Activated naive CD4-positive, alpha-beta T cell treated with anti-CD3 and anti-CD28 coated beads for 36 hours (primary cell): Measurements from ENCODE around the gene OTOG. TPM values are rescaled to one million over a fixed set of nuclear protein-coding genes. Genes with fewer than 3 reads are reported as not detected.

Experiments used
- CTCF ChIA-PET: fragments of 350-600 bp; sonication (Branson Sonifier 250); formaldehyde crosslinking; loops from one replicate; lab custom pipeline; 2021; ENCODE audit warnings: antibody characterized with exemption; lab: Charles Lee
- DNase-seq: peaks from one replicate; pipeline ENCODE4 v3.0.0-alpha.2; 2020
- H3K27ac Mint-ChIP-seq: one replicate; pipeline ENCODE4 v1.8.0; 2021; ENCODE audit warnings: mild to moderate bottlenecking, mixed read lengths
- H3K27me3 Mint-ChIP-seq: one replicate; pipeline ENCODE4 v1.8.0; 2021; ENCODE audit warnings: low read depth, mixed read lengths
- H3K36me3 Mint-ChIP-seq: one replicate; pipeline ENCODE4 v1.8.0; 2021; ENCODE audit warnings: low read depth, mixed read lengths
- H3K4me1 Mint-ChIP-seq: one replicate; pipeline ENCODE4 v1.8.0; 2021; ENCODE audit warnings: low read depth, mixed read lengths
- H3K4me3 Mint-ChIP-seq: one replicate; pipeline ENCODE4 v1.8.0; 2021; ENCODE audit warnings: mild to moderate bottlenecking, moderate library complexity, mixed read lengths
- H3K9me3 Mint-ChIP-seq: one replicate; pipeline ENCODE4 v1.8.0; 2021; ENCODE audit warnings: mixed read lengths
- intact Hi-C: fragments of 100-400 bp; cut with micrococcal nuclease; formaldehyde crosslinking; loops from one replicate; pipeline ENCODE4 v1.15.1; 2023
- total RNA-seq, 2 experiments: library from RNA; stranded (reverse); gene quantifications; one replicate each; pipeline ENCODE4 v1.2.3, GENCODE V29; 2021

OTOG gene
- total RNA-seq, 2 experiments from 2014 or later = not detected

GRCh38 chr11:17519061-17519885 lies 27.8 kb upstream of the OTOG start:
- intact Hi-C loops = no loop called here
- no peaks in the 10 kb centered on the region for H3K36me3 Mint-ChIP-seq
- no peak for DNase-seq
- H3K4me3 Mint-ChIP-seq = no peak overlapping the region
- no peaks in the 10 kb centered on the region for H3K27me3 Mint-ChIP-seq
- H3K27ac Mint-ChIP-seq = no peak overlapping the region
- CTCF ChIA-PET = interaction anchor here (1.1 to 4.2 kb wide), 3 partner anchors 9 to 135 kb away, joined by 3 to 34 read pairs (median 6); no protein-coding TSS in a partner anchor
- H3K9me3 Mint-ChIP-seq = no peaks in the 10 kb centered on the region
- H3K4me1 Mint-ChIP-seq = no peaks in the 10 kb centered on the region

GRCh38 chr11:17521106-17521900 lies 25.8 kb upstream of the OTOG start:
- intact Hi-C loops = no loop called here
- CTCF ChIA-PET = interaction anchor here (1.0 kb wide), 1 partner anchor 312 kb away, joined by 3 read pairs; no protein-coding TSS in a partner anchor
- no peak for DNase-seq

GRCh38 chr11:17522655-17523054 lies 24.4 kb upstream of the OTOG start:
- CTCF ChIA-PET = interaction anchor here (1.3 to 1.6 kb wide), 2 partner anchors 139 to 293 kb away, joined by 3 to 5 read pairs; no protein-coding TSS in a partner anchor
- Mint-ChIP-seq H3K9me3 (no peaks in the 10 kb centered on the region), H3K4me3 (no peak overlapping the region), H3K36me3 (no peaks in the 10 kb centered on the region), H3K27ac (no peak overlapping the region), H3K4me1 (no peaks in the 10 kb centered on the region), H3K27me3 (no peaks in the 10 kb centered on the region)
- intact Hi-C loops = no loop called here
- no peak for DNase-seq

More at GRCh38 chr11:17521106-17521900, 25.8 kb upstream of the OTOG start:
- H3K36me3 Mint-ChIP-seq = no peaks in the 10 kb centered on the region
- no peaks in the 10 kb centered on the region for H3K27me3 Mint-ChIP-seq
- no peaks in the 10 kb centered on the region for H3K4me1 Mint-ChIP-seq
- no peaks in the 10 kb centered on the region for H3K9me3 Mint-ChIP-seq
- no peak overlapping the region for H3K4me3 Mint-ChIP-seq
- no peak overlapping the region for H3K27ac Mint-ChIP-seq

- Mint-ChIP-seq H3K27me3 (no peaks in the 10 kb centered on the region), H3K9me3 (no peaks in the 10 kb centered on the region), H3K4me3 (no peak overlapping the region), H3K36me3 (no peaks in the 10 kb centered on the region), H3K4me1 (no peaks in the 10 kb centered on the region), H3K27ac (no peak overlapping the region)
- CTCF ChIA-PET = interaction anchor here (1.2 to 1.6 kb wide), 2 partner anchors 140 to 143 kb away, joined by 3 to 5 read pairs; no protein-coding TSS in a partner anchor
- no peak for DNase-seq
- intact Hi-C loops = no loop called here
These were observed 22.8 kb upstream of the OTOG start for GRCh38 chr11:17524221-17524620.

- no peaks in the 10 kb centered on the region for H3K27me3 Mint-ChIP-seq
- intact Hi-C loops = no loop called here
These were observed 21.5 kb upstream of the OTOG start for GRCh38 chr11:17525570-17525969.

GRCh38 chr11:17526326-17526725 lies 20.7 kb upstream of the OTOG start:
- H3K27ac Mint-ChIP-seq = no peak overlapping the region
- CTCF ChIA-PET = interaction anchor here (0.7 to 0.9 kb wide), 2 partner anchors 136 to 142 kb away, joined by 3 to 6 read pairs; no protein-coding TSS in a partner anchor
- no peak overlapping the region for H3K4me3 Mint-ChIP-seq
- no peaks in the 10 kb centered on the region for H3K4me1 Mint-ChIP-seq
- H3K27me3 Mint-ChIP-seq = no peaks in the 10 kb centered on the region
- intact Hi-C loops = no loop called here
- no peak for DNase-seq
- H3K9me3 Mint-ChIP-seq = no peaks in the 10 kb centered on the region
- no peaks in the 10 kb centered on the region for H3K36me3 Mint-ChIP-seq

More at GRCh38 chr11:17525570-17525969, 21.5 kb upstream of the OTOG start:
- H3K36me3 Mint-ChIP-seq = no peaks in the 10 kb centered on the region
- H3K4me3 Mint-ChIP-seq = no peak overlapping the region
- no peak overlapping the region for H3K27ac Mint-ChIP-seq
- no peak for DNase-seq
- CTCF ChIA-PET = interaction anchor here (0.7 kb wide), 1 partner anchor 141 kb away, joined by 6 read pairs; no protein-coding TSS in a partner anchor
- H3K4me1 Mint-ChIP-seq = no peaks in the 10 kb centered on the region
- H3K9me3 Mint-ChIP-seq = no peaks in the 10 kb centered on the region

GRCh38 chr11:17526931-17527627 lies 20.0 kb upstream of the OTOG start:
- Mint-ChIP-seq H3K27me3 (no peaks in the 10 kb centered on the region), H3K9me3 (no peaks in the 10 kb centered on the region), H3K36me3 (no peaks in the 10 kb centered on the region), H3K4me1 (no peaks in the 10 kb centered on the region), H3K27ac (no peak overlapping the region), H3K4me3 (no peak overlapping the region)
- CTCF ChIA-PET = interaction anchor here (0.6 to 3.5 kb wide), 18 partner anchors 9 to 707 kb away, joined by 3 to 41 read pairs (median 6); partner anchors contain the start of gene KCNJ11
- intact Hi-C loops = no loop called here
- DNase-seq = no peak

GRCh38 chr11:17527628-17527995 lies 19.4 kb upstream of the OTOG start:
- no peaks in the 10 kb centered on the region for H3K27me3 Mint-ChIP-seq
- no peaks in the 10 kb centered on the region for H3K36me3 Mint-ChIP-seq
- CTCF ChIA-PET = interaction anchor here (0.6 to 3.5 kb wide), 25 partner anchors 10 to 707 kb away, joined by 3 to 41 read pairs (median 4); partner anchors contain the start of gene KCNJ11
- H3K4me3 Mint-ChIP-seq = no peak overlapping the region
- H3K27ac Mint-ChIP-seq = no peak overlapping the region
- H3K9me3 Mint-ChIP-seq = no peaks in the 10 kb centered on the region
- intact Hi-C loops = no loop called here
- no peak for DNase-seq
- no peaks in the 10 kb centered on the region for H3K4me1 Mint-ChIP-seq

- no peak overlapping the region for H3K4me3 Mint-ChIP-seq
- H3K36me3 Mint-ChIP-seq = no peaks in the 10 kb centered on the region
- peak; percentile 68 for DNase-seq
- H3K4me1 Mint-ChIP-seq = no peaks in the 10 kb centered on the region
- no peaks in the 10 kb centered on the region for H3K9me3 Mint-ChIP-seq
- H3K27ac Mint-ChIP-seq = no peak overlapping the region
- CTCF ChIA-PET = interaction anchor here (0.6 to 3.5 kb wide), 29 partner anchors 10 to 778 kb away, joined by 3 to 41 read pairs (median 4); partner anchors contain the start of gene KCNJ11
- intact Hi-C loops = loop anchor here (1.0 kb wide), 2 partner anchors 144 to 298 kb away; no protein-coding TSS in a partner anchor
- no peaks in the 10 kb centered on the region for H3K27me3 Mint-ChIP-seq
These were observed 18.8 kb upstream of the OTOG start for GRCh38 chr11:17528181-17528691.

GRCh38 chr11:17528906-17529843 lies 17.9 kb upstream of the OTOG start:
- Mint-ChIP-seq H3K27ac (no peak overlapping the region), H3K4me1 (no peaks in the 10 kb centered on the region), H3K9me3 (no peaks in the 10 kb centered on the region), H3K4me3 (no peak overlapping the region), H3K36me3 (no peaks in the 10 kb centered on the region), H3K27me3 (no peaks in the 10 kb centered on the region)
- CTCF ChIA-PET = interaction anchor here (0.6 to 3.5 kb wide), 12 partner anchors 13 to 779 kb away, joined by 3 to 41 read pairs (median 6); partner anchors contain the start of gene KCNJ11
- no peak for DNase-seq
- intact Hi-C loops = loop anchor here (1.0 kb wide), 2 partner anchors 145 to 299 kb away; no protein-coding TSS in a partner anchor
